OCI-LY1 (cell line): Measurements from ENCODE around the gene DUSP22.

Experiments
- CTCF ChIP-seq: fragments of 200-600 bp; sonication (generic), shearing (Covaris generic); IDR thresholded peaks from 2 replicates; pipeline ENCODE4 v1.5.1; 2017; ENCODE audit warnings: mild to moderate bottlenecking, antibody characterized with exemption, low read length, moderate library complexity, mixed read lengths
- EZH2 ChIP-seq: fragments of 200-600 bp; sonication (generic), shearing (Covaris generic); IDR thresholded peaks from 2 replicates; pipeline ENCODE4 v1.8.0; 2017; ENCODE audit warnings: borderline replicate concordance, mixed run types, mild to moderate bottlenecking, antibody characterized with exemption, low read length, moderate library complexity, mixed read lengths

- TF ChIP-seq CTCF: no peak
- no peak for TF ChIP-seq EZH2
Observed at GRCh38 chr6:330948-331347, 38.7 kb downstream of the DUSP22 start.
